GM15510 (cell line): Measurements from ENCODE around the gene ESPNL.

ENCODE experiments used
- POLR2A ChIP-seq: IDR thresholded peaks from 3 replicates; pipeline ENCODE4 v1.6.1; 2011; ENCODE audit warnings: borderline replicate concordance; ENCODE audit not compliant: insufficient read length; ENCODE audit errors: extremely low read depth

The ESPNL gene

DNA sequence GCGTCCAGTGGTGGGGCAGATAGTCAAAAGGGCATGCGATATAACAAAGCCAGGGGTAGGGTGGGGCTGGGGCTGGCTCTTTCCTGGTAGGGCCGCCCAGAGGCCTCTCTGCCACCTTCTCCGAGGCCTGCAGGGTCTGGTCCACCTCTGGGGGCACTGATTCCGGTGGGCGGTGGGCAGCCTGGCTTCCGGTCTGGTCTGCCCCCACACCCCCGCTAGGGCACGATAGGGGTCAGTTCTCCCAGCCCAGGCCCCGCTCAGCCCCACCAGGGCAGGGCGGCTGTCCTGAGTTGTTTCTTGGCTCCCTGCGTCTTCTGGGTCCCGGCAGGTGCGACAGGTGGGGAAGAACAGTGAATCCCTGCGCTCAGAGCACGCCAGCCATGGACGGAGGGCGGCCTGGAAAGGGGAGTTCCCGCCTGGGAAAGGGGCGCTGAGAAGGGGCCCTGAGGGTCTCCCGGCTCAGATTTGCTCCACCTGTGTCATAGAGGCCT lies 57.9 kb downstream of the ESPNL start:
- no peak for TF ChIP-seq POLR2A

DNA sequence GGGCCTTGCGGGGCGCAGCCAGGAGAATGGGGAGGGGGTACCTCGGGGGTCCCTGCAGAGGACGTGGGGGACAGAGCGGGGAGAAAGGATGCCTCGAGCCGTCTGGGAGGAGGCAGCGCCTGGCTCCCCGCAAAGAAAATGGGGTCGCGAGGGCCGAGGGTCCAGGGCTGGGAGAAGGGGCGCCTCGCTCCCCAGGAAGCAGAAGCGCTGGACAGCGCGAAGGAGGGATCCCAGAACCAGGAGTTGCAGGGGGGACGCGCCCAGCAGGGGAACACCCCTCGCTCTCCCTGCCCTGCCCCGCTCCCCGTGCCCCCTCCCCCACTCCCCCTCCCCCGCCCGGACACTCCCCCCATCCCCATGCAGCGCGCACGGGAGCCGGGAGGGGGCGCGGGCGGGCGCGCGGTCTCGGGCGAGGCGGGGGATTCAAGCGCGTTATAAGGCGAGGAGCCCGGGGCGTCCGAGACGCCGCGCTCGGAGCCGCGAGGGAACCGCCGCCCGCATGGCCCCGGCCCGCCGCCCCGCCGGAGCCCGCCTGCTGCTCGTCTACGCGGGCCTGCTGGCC lies 58.5 kb downstream of the ESPNL start, which contains the start of gene ERFE:
TSS of gene ERFE (plus strand) at position 462 of the 562 bp plus-strand sequence. CDS start at position 500, 38 bp downstream.
- no peak for TF ChIP-seq POLR2A

DNA sequence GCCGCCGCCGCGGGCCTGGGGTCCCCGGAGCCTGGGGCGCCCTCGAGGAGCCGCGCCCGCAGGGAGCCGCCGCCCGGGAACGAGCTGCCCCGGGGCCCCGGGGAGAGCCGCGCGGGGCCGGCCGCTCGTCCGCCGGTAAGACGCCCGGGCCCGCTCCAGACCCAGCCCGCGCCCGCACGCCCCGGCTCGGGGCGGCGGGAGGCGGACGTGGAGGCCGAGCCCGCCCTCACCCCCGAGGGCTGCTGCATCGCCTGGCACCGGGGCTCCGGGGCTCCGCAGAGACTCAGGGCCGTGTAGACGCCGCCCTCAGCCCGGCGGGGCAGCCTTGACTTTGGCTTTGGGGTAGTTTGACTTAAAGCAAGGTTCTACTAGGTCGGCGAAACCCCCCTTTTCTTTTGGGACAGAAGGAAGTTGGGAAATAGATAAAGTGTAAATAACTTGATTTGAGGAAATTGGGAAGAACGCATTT lies 59.0 kb downstream of the ESPNL start:
- no peak for TF ChIP-seq POLR2A

DNA sequence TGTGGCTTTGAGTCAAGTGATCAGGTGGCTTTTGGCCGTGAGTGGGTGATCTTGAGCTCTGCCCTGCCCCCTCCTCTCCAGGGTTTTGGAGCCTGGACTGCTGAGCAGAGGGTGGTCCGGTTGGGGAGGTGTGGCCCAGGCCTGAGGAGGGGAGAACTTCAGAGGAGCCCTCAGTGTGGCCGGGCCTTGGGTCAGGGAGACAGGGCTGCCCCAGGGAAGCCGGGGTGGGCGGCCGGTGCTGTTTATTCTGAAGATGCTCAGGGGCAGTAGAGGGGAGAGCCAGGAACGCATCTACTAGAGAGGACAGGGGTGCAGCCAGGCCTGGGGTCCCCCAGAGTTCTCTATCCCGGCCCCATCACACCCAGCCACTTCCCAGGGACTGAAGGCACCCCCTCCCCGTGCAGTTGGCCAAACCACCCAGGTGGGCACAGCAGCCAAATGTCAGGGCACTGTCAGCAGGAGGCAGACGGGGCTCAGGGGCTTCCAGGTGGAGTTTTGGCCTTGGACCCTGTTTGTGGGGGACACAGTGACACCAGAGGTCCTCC lies 59.6 kb downstream of the ESPNL start:
- TF ChIP-seq POLR2A = no peak

DNA sequence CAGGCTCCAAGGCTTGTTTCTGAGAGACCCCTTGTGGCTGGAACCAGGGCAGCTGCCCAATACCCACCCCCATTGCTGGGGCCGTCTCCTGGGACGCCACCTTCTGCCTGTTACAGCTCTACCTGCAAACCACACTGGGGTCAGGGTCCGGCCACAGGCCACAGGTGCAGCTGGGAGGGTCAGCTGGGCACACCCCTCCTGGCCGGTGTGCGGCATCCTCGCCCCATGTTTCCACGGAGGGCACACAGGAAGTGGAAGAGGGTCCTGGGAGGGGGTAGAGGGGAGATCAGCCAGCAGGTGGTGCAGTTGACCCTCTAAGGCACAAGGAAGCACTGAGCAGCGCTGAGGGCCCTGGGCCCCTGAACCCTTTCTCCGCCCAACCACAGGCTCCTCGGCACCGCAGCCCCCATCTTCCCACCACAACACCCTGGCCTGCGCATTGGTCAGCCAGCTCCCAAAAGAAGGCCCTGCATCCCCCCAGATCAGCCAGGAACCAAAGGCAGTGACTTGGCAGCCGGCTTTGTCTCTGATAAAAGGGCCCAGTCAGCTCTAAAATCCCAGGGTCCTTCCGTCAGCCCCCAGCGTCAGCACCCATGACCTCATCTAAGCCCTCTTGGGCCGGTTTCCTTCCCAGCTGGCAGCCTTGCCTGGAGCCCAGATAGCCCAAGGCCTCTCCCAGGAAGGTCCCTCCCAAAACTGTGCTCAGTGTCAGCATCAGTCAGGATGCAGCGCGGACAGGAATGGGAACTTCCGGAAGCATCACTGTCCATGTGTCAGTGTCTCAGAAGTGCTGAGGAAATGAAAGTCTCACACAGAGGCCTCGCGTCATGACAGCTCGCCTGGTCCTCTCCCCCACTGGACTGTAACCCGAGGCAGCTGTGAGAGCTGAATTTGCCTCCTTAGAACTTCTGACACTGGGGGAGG lies 60.3 kb downstream of the ESPNL start:
- no peak for TF ChIP-seq POLR2A

DNA sequence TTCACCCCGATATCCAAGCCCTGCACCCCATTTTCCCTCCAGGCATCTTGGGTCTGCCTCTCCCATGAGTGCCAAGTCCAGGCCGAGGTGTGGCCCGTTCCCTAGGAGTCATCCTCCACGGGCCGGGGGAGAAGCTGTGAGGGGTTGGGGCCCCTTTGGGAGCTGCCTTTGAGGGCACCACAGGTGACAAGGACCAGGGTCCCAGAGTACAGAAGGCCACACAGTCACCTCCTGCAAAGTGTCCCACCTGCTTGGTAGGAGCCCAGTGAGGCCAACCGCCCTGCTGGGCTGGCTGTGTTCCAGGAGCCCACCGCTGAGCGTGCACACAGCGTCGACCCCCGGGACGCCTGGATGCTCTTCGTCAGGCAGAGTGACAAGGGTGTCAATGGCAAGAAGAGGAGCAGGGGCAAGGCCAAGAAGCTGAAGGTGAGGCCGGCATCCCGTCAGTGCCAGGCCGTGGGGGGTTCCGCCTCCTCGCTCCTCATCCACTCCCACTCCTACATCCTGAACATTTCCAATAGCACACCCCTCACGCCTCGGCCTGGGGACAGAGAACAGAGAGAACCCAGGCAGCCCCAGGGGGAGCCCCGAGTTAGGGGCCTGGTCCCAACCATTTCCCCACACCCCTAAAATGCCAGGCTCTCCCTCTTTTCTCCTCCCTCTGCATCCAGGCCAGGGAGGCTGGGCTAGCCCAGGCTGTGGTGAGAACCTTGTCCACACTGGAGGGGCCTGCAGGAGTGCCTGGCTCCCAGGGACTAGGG lies 61.3 kb downstream of the ESPNL start:
- TF ChIP-seq POLR2A = no peak

DNA sequence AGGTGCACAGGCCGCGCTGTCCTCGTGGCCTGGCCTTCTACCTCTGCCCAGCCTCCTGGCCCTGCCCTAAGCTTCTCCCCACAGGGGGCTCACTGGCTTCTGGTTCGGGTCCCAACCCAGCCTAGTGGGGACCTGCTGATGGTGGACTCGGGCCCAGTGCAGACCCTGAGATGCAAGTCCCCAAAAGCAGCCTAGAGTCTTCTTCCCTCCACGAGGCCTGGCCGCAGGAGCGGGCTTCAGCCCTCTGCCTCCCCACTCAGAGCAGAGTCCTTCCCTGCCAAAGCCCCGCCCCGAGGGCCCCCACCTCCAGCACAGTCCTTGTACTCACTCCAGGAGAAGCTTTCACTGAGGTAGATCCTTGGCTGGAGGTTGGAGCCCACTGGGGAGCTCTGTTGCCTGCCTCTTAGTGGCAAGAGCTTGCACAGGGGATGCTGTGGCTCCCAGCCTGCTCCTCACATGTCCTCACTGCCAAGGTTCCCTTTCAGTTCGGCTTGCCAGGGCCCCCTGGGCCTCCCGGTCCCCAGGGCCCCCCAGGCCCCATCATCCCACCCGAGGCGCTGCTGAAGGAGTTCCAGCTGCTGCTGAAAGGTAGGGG lies 62.2 kb downstream of the ESPNL start:
- TF ChIP-seq POLR2A = no peak

DNA sequence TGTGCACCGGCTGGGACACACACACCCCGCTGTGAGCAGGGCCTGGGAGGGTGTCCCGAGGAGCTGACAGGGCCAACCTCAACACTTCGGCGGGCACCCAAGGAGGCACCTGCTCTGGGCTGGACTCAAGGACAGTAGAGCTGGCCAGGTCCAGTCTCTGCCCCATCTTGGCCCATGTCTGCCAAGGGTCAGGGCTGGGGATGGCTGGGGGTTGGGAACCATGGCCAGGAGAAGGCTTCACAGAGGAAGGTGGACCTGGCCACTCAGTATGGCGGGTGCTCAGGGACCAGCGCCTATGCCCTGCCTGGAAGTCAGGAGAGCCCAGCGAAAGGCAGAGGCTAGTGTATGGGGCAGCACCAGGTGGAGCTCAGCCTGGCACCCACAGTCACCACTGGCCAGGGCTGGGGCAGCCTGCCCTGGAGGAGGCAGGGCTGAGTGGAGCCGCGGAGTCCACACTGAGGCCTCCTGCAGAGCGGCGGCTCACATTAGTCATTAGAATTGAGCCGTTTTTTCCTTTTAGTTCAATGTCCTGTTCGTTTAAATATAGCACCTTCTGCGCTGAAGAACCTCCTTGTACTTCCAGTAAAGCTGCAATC lies 62.8 kb downstream of the ESPNL start:
- TF ChIP-seq POLR2A = no peak

DNA sequence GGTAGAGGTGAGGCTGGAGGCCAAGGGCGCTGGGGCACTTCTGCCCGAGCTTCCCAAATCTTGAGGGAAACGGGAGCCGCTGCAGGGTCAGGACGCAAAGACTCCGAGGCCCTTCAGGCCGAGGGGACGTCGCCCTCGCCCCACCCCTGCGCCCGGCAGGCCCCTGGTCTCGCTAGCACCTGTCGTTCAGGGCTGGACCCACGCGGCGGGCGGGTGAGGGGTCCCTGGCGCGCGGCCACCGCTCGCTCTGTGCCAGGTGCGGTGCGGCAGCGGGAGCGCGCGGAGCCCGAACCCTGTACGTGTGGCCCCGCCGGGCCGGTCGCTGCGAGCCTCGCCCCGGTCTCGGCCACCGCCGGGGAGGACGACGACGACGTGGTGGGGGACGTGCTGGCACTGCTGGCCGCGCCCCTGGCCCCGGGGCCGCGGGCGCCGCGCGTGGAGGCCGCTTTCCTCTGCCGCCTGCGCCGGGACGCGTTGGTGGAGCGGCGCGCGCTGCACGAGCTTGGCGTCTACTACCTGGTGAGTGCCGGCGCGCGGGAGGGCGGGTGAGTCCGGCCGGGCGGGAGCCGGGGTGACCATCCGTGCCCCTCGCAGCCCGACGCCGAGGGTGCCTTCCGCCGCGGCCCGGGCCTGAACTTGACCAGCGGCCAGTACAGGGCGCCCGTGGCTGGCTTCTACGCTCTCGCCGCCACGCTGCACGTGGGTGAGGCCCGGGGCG lies 63.5 kb downstream of the ESPNL start:
- no peak for TF ChIP-seq POLR2A

DNA sequence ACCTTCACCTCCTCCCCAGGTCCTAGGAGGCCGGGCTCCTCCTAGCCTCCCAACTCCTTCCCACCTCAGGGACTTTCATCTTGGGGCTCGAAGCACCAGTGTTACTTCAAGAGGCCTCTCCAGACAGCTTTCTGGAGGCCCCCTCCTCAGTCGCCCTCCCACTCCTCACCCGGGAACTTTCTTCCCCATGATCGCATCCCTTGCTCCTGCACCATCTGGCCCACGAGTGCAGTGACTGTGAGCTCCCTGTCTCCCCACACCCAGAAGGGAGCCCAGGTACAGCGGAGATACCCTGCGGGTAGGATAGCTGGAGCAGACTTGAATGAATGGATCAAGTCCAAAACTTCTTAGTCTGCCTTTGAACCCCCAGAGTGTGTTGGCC lies 64.8 kb downstream of the ESPNL start:
- no peak for TF ChIP-seq POLR2A

DNA sequence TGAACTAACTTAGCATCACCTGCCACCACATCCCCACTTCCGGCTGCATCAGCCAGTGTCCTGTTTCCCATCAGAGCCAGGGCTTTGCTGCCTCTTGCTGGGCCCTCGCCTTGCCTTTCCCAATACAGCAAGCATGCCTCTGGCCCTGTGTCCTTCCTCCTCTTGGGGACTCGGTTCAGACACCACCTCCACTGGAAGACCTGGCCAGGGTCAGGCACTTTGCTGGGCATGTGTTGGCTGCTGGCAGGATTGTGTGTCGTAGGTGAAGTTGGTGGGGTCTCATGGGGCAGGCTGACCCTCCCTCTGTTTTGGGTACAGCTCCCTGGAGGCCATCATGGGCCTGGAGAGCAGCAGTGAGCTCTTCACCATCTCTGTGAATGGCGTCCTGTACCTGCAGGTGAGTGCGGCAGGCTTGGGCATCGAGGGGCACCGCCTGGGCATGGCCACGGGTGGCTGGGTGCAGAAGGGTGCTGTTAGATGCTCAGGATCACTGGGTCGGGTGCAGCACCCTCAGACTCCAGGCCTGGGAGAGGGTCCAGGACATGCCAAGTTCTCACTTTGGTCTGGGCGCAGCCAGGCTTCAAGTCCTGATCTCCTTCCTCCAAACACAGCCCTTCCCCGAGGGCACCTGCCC lies 65.3 kb downstream of the ESPNL start:
- no peak for TF ChIP-seq POLR2A

DNA sequence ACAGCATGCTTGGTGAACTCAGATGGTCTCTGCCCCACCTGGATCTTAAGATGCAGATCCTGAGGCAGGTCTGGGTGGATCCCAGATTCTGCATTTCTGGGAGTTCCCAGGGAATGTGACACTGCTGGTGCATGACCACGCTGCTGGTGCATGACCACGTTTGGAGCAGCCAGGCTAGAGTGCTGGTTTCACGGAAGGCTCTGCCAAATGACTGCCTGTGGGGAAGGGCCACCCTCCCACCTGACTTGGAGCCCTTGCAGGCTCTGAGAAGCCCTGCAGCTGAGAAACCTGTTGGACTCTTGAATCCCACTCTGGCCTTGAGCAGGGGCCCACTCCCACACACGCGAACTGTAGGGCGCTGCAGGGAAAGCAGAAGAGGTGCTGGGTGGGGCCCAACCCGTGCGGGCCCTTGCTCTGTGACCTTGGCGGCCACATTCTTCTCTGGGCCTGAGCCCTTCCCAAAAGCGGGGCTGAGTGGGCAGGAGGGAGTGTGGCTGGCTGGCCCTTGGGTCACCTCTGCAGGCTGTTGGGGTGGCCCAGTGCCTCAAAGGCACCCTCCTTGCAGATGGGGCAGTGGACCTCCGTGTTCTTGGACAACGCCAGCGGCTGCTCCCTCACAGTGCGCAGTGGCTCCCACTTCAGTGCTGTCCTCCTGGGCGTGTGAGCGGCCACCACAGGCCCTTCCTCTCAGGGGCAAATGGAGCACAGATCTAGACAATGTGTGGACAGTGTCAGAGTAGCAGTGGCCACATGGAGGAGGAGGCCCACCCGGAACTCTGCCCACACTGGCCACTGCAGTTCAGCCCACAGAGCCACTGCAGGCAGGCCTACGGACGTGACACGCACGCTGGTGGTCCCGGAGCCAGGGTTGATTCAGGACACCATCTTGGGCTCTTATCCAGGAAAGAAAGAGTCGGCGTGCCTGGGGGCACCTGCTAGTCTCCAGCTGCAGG lies 66.5 kb downstream of the ESPNL start:
- TF ChIP-seq POLR2A = no peak

DNA sequence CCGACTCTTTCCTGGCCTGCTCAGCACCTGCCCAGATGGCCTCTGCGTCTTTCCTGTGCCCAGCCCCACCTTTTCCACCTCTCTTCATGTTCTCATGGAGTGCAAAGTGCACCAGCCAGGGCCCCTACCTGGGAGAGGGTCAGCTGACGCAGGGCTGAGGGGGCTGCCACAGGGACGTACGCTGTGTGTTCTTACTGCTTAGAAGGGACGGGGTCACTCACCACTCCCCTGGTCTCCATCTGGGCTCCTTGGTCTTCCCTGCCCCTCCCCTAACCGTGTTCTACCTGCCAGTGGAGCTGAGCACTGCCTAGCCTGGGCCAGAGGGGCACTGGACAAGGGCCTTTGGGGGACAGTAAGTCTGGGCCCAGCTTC lies 67.2 kb downstream of the ESPNL start:
- TF ChIP-seq POLR2A = no peak

DNA sequence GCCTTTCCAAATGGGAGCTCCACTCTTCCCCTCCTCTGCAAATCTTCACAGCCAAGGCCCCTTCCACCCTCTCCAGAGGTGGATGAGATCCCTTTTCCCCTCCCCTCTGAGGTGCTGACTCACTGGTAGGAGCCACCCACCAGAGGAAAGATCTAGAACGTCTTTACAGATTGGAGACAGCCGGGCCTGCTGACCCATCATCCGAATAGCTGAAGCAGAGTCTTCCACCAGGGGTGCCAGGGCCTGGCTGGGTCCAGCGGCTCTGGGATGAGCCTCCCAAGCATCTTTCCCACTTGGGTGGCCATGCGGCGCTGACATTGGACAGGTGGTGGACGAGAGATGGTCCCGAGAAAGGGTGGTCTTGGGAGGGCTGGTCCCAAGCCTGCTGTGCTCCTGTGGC lies 67.6 kb downstream of the ESPNL start:
- no peak for TF ChIP-seq POLR2A
